DMS153 (cell line): ENCODE results near the gene DISP3.

Experiments
- DNase-seq: peaks from one replicate; lab custom pipeline; 2025; lab: John Stamatoyannopoulos, UW

The DISP3 gene

DNA sequence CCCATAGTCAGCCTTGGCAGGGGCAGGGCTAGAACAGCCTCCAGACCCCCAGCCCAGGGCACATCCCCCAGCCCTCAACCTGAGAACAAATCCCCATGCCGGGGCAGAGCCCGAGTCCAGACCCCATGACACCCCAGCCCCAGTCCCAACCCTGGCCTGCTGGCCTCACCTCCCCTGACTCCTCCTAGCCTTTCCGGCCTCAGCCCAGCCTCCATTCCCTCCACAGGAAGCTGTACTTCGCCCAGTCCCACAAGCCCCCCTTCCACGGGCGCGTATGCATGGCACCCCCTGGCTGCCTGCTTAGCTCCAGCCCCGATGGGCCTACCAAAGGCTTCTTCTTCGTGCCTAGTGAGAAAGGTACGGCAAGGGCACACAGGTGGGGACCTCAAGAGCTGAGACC lies 50.4 kb downstream of the DISP3 start:
- DNase-seq, result no peak

DNA sequence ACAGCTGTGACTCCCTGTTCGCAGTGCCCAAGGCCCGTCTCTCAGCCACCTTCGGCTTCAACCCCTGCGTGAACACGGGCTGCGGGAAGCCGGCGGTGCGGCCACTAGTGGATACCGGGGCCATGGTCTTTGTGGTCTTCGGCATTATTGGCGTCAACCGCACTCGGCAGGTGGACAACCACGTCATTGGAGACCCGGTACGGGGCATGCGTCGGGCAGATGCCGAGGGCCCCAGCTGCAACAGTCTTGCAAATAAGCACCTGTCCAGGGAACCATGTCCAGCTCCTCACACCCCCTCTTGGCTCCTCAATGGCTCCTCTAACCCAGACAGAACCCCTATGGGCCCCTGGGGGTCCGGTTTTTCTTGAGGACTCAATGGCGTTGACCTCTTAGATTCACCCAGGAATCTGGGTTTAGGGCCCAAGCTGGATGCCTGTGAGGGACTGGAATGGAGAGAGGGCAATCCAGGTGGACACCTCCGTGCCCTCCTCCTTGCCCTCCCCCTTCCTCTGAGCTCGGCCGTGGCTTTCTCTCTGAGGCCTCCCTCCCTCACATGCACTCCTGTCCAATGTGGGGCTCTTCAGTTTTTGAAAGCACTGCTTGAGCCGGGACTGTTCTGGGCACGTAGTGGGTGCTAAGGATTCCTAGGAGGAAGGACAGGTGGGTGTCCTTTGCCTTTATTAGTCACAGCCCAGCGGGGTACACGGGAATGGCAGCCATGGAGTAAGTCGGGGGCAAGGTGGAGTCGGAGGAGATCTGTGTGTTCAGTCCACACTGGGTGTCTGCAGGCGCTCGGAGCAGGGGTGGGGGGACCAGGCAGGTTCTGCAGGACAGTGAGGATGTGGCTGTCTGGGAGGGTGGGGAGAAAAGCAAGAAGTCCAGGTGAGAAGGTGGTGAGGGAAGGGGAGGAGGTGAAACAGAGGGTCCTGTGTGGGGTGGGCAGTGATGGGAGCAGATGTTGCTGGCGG lies 51.1 kb downstream of the DISP3 start:
- DNase-seq, result no peak

DNA sequence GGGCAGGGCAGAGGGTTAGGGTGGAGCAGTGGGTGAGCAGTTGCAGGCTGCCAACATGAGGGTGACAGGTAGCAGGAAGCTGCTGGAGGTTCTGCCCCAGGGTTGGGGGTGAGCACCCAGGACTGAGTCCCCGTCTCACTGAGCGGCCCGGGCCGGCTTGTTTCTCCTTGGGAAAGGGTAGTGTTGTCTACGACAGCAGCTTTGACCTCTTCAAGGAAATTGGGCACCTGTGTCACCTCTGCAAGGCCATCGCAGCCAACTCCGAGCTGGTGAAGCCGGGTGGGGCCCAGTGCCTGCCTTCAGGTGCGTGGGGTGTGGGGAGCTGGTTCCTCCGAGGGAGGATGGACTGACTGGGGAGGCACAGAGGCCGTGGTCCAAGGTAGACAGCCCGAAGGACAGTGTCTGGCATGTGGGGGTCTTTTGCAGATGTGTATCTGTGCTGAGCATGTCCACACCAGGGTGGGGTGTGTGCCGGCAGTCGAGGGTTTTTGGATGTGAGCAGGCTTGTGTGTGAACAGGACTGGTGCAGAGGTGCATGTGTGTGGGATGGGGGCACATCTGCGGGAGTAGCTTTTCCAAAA lies 51.9 kb downstream of the DISP3 start:
- no peak for DNase-seq

DNA sequence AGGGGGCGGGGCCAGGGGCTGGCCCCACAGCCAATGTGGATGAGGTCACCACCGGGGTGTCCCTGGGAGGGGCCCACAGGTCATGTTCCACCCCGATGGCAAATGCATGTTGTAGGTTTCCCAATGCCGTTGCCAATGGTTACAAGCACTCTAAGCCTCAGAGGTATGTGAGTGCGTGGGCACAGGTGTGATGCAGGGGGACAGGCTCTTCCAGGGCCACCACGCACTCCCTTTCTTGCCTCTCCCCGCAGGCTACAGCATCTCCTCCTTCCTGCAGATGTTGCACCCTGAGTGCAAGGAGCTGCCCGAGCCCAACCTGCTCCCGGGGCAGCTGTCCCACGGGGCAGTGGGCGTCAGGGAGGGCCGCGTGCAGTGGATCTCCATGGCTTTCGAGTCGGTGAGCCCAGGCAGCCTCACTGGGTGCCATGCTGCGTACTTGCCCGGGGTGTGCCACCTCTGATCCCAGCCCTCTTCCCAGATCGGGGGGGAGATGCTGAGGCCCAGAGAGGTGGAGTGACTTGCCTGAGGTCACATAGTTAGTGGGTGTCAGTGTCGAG lies 52.4 kb downstream of the DISP3 start:
- DNase-seq, result no peak

DNA sequence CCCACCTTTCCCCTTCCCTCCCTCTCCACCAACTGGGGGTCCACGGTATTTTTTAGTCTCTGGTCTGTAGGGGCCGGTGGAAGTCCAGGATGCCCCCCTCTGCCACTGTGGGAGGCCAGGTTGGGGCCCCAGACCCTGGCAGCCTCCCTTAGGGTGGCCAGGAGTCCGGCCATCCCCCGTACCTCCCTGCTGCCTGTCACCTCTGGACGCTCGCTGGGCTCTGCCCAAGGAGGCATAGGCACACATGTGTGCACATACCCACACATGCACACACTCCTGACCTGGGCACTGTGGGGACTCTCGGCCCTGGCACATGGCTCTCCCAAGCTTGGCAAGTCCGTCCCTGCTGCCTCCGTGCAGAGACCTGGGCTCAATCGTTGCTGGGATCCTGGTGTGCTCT lies 53.0 kb downstream of the DISP3 start:
- no peak for DNase-seq

DNA sequence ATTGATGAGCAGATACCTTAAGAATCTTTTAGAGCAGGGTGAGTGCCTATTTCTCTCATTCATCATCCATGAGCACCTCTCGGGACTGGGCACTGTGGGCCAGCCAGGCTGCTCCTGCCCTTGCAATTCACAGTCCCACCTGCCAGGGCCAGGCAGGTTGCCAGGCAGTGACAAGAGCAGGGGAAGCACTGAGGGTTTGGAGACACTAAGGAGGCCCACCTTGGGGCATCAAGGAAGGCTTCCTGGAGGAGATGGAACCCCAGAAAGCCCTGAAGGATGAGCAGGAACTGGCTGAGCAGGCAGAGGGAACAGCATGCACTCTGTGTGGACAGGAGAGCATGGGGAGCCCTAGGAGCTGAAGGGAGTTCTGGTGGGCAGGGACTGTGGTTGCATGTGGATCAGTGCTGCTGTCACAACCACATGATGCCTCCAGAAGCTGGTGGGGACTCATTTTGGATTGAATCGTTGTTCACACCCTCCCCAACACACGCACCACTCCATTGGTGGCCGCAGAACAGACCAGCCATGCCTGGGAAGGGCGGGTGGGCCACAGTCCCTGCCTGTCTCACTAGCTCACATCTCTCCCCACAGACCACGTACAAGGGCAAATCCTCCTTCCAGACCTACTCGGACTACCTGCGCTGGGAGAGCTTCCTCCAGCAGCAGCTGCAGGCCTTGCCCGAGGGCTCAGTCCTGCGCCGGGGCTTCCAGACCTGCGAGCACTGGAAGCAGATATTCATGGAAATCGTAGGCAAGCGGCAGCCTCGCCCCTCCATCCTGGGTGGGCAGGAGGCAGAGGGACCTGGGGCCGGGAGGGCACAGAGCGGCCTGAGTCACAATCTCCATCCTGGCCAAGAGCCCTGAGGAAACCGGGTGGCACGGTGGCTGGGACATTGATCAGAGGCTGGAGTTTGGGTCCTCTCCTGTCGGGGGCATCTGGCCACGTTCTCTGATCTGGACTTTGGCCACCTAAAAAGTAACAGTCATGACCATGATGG lies 55.1 kb downstream of the DISP3 start:
- no peak for DNase-seq

GRCh38 chr1:11534846-11535245 lies 55.9 kb downstream of the DISP3 start:
- DNase-seq, result no peak

DNA sequence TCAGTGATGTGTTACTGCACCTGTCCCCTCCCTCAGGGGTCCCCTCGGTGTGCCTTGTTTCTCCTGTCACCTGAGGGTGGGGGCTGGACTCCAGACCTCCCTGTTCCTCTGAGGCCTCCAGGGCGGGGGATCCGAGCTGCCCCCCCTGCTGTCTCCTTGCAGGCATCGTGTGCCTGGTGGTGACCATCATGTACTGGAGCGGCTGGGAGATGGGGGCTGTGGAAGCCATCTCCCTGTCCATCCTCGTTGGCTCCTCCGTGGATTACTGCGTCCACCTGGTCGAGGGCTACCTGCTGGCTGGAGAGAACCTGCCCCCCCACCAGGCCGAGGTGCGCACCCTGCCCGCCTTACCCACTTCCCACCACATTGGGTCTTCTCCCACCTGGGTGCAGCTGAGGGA lies 56.4 kb downstream of the DISP3 start:
- no peak for DNase-seq

GRCh38 chr1:11535761-11536572 lies 57.0 kb downstream of the DISP3 start:
- no peak for DNase-seq

GRCh38 chr1:11536573-11537379 lies 57.8 kb downstream of the DISP3 start:
- no peak for DNase-seq

- no peak for DNase-seq
Observed at GRCh38 chr1:11537380-11537764, 58.4 kb downstream of the DISP3 start.

DNA sequence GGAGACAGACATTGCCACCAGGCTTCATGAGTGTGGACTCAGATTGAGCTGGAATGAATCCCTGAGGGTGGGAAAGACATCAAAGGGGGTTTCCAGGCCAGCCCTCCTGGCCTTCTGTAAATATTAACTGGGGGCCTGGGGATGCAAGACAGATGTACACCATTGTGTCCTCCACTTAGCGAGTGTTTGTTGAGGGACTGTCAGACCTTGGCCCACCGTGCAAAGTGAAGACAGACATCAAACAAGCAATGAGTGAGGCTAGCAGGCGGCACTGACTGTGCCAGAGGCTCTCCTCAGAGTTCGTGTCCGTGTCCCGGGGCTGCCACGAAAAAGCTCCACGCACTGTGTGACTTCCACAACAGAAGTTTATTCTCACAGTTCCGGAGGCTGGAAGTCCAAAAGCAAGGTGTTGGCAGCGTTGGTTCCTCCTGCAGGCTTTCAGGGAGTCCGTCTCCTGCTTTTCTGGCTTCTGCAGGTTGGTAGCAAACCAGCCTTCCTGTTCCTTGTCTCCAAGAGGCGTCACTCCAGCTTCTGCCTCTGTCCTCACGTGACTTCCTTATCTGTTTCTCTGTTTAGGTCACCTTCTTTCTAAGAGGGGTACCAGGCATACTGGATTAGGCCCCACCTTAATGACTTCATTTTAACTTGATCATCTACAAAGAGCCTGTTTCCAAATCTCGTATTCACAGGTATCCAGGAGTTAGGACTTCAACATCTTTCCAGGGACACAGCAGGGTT lies 59.1 kb downstream of the DISP3 start:
- no peak for DNase-seq

- no peak for DNase-seq
Observed at GRCh38 chr1:11538886-11539285, 59.9 kb downstream of the DISP3 start.

DNA sequence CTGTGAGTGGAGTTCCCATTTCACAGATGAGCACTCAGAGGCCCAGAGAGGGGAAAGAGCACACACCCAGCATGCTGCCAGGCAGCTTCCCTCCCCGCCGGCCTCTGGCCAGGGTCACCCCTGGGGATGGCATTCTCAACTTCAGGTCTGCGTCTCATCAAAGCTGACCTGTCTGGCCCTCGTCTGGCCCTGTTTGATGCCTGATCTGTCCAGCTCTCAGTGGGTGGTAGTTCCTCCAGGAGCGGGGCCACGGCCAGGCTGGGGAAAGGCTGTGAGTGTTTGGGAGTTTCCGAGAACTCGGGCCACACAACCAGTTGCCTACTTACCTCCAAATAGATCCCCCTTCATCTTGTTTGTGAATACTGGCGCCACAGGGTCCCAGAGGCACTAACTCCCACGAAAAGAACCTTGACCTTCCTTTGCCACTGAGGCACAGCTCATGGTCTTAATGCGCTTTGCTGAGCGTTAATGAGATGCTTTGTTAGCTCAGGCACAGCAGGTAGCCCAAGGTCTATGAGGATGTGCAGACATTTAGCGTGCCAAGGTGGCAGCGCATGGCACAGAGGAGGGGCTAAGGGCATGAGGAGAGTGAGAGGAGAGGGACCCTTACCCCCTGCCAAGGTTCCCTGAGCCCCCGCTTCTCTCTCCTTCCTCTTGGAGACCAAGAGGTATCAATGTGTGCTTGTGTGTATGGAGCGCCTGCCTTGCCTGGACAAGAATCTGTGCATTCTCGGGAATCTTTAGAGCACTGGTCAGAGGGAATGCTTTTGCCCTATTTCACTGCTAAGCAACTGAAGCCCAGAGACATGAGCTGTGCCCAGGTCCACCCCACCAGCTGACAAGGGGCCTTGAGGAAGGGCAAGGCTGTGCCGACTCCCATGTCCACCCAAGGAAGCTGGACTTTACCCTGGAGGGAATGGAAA lies 61.2 kb downstream of the DISP3 start:
- DNase-seq, result no peak

DNA sequence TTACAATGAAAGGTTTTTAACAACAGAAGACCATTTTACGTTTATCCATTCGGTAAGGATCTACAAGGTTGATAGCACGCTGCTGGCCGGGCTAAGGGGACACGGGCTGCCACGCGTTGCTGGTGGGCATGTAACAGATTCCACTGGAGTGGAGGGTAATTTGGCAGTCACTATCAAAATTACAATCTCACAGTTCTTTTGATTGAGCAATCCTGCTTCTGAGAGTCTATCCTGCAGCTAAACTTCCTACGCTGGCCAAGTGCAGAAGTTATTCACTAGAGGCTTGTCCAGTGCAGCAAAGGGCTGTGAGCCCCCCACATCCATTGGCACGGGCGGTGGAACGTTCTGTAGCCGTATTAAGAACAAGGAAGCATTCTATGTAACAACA lies 61.8 kb downstream of the DISP3 start:
- no peak for DNase-seq

DNA sequence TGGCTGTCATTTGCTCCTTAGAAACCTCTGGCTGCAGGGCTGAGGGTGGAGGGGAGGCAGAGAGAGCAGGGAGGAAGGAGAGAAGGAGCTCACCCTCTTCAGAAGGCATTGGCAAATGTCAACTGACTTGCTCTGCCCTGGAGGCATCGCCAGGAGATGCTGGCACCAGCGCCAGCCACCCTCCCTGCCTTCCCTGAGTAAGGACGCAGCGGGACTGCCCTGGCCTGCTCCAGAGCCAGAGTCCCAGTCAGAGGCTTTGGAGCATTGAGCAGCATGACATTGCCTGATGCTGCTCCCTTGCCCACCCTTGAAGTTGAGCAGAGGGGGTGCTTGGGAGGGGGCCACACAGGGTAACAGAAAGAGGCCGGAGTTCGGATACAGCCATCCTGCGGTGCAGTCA lies 62.3 kb downstream of the DISP3 start:
- no peak for DNase-seq

DNA sequence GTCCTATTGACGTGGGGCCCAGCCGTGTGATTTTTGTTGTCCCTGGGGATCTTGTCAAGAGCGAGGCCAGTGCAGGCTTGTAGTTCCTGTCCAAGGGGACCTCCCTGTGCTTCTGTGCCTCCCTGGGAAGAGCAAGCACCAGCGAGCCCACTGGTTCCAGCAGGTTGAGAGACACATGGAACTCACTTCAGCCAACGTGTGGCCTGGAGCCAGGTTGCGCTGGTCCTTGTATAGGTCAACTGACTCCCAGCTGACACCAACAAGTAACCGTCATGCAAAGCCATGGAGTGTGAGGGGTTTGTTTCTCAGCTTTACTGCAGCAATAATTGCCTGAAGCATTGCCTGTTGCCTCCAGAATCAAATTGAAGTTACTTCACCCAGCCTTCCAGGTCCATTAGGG lies 63.0 kb downstream of the DISP3 start:
- DNase-seq, result peak; percentile 78

GRCh38 chr1:11543392-11543791 lies 64.4 kb downstream of the DISP3 start:
- no peak for DNase-seq

GRCh38 chr1:11543796-11544195 lies 64.8 kb downstream of the DISP3 start:
- DNase-seq, result no peak
